ENCODE measurements around the gene SYTL3.
"Not testable (repeated sequence)": the region's sequence is repeated elsewhere in the genome, so short reads cannot be mapped to it uniquely, and the experiment has no call there.

Gene SYTL3

GRCh38 chr6:158665332-158665731 is 15.5 kb downstream of the SYTL3 start:
- DNase-seq: no peak

GRCh38 chr6:158666628-158667359 is 16.9 kb downstream of the SYTL3 start:
- DNase-seq: peak; percentile 96 to 99

GRCh38 chr6:158667360-158667981 is 17.6 kb downstream of the SYTL3 start:
- DNase-seq: peak; percentile 31 to 36

DNA sequence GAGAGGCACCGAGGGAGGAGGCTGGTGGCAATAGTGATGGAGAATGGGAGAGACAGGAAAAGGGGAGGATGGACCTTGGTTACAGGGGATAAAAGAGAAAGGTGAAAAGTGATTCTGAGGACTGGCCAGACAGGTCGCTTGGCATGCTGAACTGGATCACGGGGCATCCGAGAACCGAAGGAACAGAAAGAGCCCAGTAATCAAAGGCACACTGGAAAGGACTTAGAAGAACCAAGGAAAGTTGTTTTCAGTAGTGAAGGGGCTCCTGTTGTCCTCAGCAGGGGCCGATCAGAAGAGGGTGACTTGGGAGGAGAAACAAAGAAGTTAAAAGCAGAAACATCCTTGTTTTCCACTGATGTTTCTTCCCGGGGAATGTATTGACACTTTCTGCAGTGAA is 18.9 kb downstream of the SYTL3 start:
- no peak for DNase-seq

GRCh38 chr6:158669145-158670035 is 19.5 kb downstream of the SYTL3 start:
- DNase-seq: no peak

DNA sequence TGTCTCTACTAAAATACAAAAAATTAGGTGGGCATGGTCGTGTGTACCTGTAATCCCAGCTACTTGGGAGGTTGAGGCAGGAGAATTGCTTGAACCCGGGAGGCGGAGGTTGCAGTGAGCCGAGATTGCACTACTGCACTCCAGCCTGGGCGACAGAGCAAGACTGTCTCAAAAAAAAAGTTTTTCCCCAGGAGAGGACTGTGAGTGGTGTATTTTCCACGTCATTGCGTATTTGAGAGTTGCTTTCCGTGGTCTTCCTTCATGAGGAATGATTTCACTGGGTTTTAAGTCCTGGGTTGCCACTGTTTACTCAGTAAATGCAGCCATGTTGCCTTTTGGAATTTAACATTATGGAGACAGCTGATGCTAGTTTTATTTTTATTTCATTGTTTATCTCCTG is 22.3 kb downstream of the SYTL3 start:
- not testable (repeated sequence) for DNase-seq

- DNase-seq: no peak
Measured at GRCh38 chr6:158672726-158673125, 22.9 kb downstream of the SYTL3 start.

- DNase-seq: no peak
Measured at GRCh38 chr6:158674342-158675131, 24.7 kb downstream of the SYTL3 start.

DNA sequence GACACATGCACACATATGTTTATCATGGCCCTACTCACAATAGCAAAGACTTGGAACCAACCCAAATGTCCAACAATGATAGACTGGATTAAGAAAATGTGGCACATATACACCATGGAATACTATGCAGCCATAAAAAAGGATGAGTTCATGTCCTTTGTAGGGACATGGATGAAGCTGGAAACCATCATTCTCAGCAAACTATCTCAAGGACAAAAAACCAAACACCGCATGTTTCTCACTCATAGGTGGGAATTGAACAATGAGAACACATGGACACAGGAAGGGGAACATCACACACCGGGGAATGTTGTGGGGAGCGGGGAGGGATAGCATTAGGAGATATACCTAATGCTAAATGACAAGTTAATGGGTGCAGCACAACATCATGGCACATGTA is 27.2 kb downstream of the SYTL3 start:
- not testable (repeated sequence) for DNase-seq

DNA sequence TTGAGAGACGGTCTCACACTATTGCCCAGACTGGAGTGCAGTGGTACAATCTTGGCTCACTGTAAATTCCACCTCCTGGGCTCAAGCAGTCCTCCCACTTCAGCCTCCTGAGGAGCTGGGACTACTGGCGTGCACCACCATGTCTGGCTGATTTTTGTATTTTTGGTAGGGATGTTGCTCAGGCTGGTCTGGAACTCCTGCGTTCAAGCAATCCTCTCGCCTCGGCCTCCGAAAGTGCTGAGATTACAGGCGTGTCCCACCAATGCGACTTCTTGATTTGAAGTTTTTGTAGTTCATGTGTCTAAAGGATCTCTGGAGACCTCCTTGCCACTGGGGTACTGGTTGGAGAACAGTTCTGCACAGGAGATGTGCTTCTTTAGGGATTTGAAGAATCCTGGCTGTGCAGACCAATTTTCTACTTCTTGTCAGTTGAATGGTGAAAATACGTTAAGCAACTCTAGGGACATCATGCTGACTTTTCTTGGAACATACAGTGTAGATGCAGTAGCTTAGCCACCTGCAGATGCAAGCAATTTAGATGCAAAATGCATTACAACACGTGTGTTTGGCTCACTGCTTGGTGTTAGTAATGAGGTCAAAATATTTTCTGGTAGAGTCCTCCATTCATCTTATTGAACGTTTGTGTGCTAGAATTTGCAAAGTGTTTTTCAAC is 28.2 kb downstream of the SYTL3 start:
- no peak for DNase-seq

- no peak for DNase-seq
Measured at GRCh38 chr6:158680015-158680414, 30.2 kb downstream of the SYTL3 start.

GRCh38 chr6:158680481-158680880 is 30.6 kb downstream of the SYTL3 start:
- no peak for DNase-seq

GRCh38 chr6:158684311-158684710 is 34.5 kb downstream of the SYTL3 start:
- no peak for DNase-seq

DNA sequence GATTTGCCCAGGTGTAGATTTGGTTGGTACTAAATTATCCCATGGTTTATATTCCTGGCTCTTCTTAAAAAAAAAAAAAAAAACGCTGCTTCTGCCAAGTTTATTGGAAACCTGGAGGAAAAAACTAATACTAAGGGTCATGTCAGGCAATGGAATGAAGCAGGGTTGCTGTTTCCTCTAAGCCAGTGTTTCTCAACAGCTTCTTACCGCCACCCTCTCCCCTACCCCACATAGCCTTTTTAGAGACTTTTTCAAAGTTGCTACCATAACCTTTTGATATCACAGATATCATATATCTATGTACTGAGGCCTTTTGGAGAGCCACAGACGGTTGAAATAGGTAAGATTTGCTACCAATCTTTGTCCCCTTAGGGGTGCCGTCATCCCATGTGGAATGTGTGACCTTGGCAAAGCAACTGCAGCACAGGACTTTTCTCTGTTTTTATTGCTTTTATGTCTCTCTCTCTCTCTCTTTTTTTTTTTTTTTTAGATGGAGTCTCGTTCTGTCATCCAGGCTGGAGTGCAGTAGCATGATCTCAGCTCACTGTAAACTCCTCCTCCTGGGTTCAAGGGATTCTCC is 35.0 kb downstream of the SYTL3 start:
- DNase-seq: no peak

GRCh38 chr6:158686311-158686710 is 36.5 kb downstream of the SYTL3 start:
- DNase-seq: no peak

DNA sequence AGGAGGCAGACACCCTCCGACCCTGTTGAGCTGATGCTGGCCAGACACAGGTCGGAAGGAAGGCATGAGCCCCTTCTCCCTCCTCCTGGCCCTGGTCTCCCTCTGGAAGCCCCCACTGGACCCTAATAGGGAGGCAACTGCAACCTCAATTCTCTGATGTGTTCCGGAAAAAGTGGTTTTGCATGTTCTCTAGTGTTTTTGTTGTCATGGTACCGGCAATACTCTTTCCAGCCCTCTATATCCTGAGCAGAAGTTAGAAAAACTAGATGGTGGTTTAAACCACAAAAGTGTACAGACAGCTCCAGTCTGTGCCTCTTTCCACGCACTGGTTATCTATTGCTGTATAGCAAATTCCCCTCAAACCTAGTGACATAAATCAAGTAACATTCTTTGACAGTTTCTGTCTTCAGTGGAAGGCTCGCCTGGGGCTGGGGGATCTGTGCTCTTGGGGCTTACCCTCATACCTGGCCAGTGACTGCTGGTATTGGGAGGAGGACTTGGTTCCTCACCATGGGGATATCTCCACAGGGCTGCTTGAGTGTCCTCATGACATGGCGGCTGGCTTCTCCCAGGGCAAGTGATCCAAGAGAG is 37.0 kb downstream of the SYTL3 start:
- DNase-seq: peak in 1 of 2 donors; percentile 36

GRCh38 chr6:158687506-158687905 is 37.7 kb downstream of the SYTL3 start:
- peak; percentile 25 to 43 for DNase-seq

DNA sequence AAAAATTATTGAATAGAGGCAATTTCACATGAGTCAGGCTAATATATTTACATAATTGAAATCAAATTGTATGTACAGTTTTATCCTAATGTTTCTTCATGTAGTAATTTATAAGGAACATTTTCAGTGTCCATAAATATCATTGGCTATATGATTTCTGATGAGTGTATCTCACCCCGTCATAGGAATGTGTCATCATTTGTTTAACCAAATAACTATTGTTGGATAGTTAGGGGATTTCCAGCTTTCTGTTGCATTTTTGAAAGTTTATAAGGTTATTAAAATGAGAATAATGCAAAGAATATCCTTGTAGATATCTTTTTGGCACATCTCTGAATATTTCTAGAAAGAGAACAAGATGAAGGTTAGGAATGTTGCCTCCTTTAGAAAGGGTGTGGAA is 39.0 kb downstream of the SYTL3 start:
- DNase-seq: no peak

GRCh38 chr6:158694913-158695312 is 45.1 kb downstream of the SYTL3 start:
- DNase-seq: no peak

DNA sequence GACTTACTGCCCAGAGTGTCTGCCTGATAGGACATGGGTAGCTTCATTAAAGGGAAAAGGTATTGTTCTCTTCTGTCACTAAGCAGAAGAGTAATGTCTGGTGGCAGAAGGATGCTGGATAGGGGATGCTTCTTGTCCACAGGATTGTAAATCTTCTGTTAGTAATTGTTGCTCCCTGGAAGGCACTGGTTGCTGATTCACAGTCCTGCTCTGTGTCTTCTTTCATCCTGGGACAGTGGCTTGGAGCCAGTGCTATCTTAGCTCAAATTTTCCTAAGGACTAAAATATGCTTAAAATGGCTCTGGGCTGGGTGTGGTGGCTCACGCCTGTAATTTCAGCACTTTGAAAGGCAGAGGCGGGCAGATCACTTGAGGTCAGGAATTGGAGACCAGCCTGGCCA is 48.0 kb downstream of the SYTL3 start:
- no peak for DNase-seq

- peak; percentile 71 to 90 for DNase-seq
Measured at GRCh38 chr6:158698931-158699330, 49.1 kb downstream of the SYTL3 start.
